Right lung (tissue), 5 donors: ENCODE results near the gene TEX28. TPM values are rescaled to one million over a fixed set of nuclear protein-coding genes. Genes with fewer than 3 reads are reported as not detected.
"Not testable (repeated sequence)": the region's sequence is repeated elsewhere in the genome, so short reads cannot be mapped to it uniquely, and the experiment has no call there.

ENCODE experiments used
- DNase-seq, 2 donors: peaks; one replicate each; pipeline ENCODE4 v3.0.0-alpha.2; 2013
- polyA plus RNA-seq, 5 donors: library from polyadenylated mRNA; unstranded; fragments of 120-200 nt; gene quantifications; one replicate each; pipeline versions ENCODE4 v1.2.1 to v1.2.3, GENCODE V29; 2013; ENCODE audit warnings: inconsistent platforms in 1 of 5, low replicate concordance in 1 of 5; ENCODE audit not compliant: insufficient read length in 5 of 5, insufficient read depth in 1 of 5

TEX28 gene
- polyA plus RNA-seq, 5 donors, result not detected

- DNase-seq, result not testable (repeated sequence)
These were observed 47.4 kb downstream of the TEX28 start for GRCh38 chrX:154247377-154248045.

- not testable (repeated sequence) for DNase-seq
These were observed 54.9 kb downstream of the TEX28 start for GRCh38 chrX:154239982-154240503.

GRCh38 chrX:154238939-154239559 is 55.9 kb downstream of the TEX28 start:
- DNase-seq, result not testable (repeated sequence)

GRCh38 chrX:154233620-154234019 is 61.3 kb downstream of the TEX28 start:
- not testable (repeated sequence) for DNase-seq

GRCh38 chrX:154231443-154231842 is 63.5 kb downstream of the TEX28 start:
- not testable (repeated sequence) for DNase-seq

GRCh38 chrX:154226706-154227105 is 68.2 kb downstream of the TEX28 start:
- DNase-seq, result not testable (repeated sequence)

- not testable (repeated sequence) for DNase-seq
These were observed 69.6 kb downstream of the TEX28 start for GRCh38 chrX:154225292-154225691.

Other genes starting within 250 kb of the TEX28 start
- 10 to 100 TPM; 24.2 to 32.5 (median 32.3) TPM for gene MECP2, start 197.4 kb downstream of the TEX28 start, polyA plus RNA-seq
- not detected for gene OPN1LW, start 150.9 kb downstream of the TEX28 start, polyA plus RNA-seq
- gene OPN1MW, start 112.5 kb downstream of the TEX28 start, polyA plus RNA-seq, result not detected
- not detected for gene OPN1MW2, start 75.4 kb downstream of the TEX28 start, polyA plus RNA-seq
- gene OPN1MW3, start 37.5 kb downstream of the TEX28 start, polyA plus RNA-seq, result not detected
- gene TKTL1, start 671 bp upstream of the TEX28 start, polyA plus RNA-seq, result under 1 TPM; 0.28 to 0.37 (median 0.30) TPM
- 100 to 1,000 TPM; 349 to 757 (median 422) TPM for gene FLNA, start 79.5 kb upstream of the TEX28 start, polyA plus RNA-seq
- 10 to 100 TPM; 52.8 to 84.2 (median 63.9) TPM for gene EMD, start 84.2 kb upstream of the TEX28 start, polyA plus RNA-seq
- 1,000 to 10,000 TPM; 4,389 to 5,989 (median 4,777) TPM for gene RPL10, start 103.3 kb upstream of the TEX28 start, polyA plus RNA-seq
- gene DNASE1L1, start 114.1 kb upstream of the TEX28 start, polyA plus RNA-seq, result 10 to 100 TPM in 4 of 5 donors, 1 to 10 TPM in 1; 9.3 to 12.4 (median 10.5) TPM
- gene TAFAZZIN, start 116.4 kb upstream of the TEX28 start, polyA plus RNA-seq, result 10 to 100 TPM; 31.1 to 44.8 (median 37.6) TPM
- 100 to 1,000 TPM in 2 of 5 donors, 10 to 100 TPM in 3; 79.5 to 109 (median 96.3) TPM for gene ATP6AP1, start 133.6 kb upstream of the TEX28 start, polyA plus RNA-seq
- gene GDI1, start 142.0 kb upstream of the TEX28 start, polyA plus RNA-seq, result 100 to 1,000 TPM; 108 to 164 (median 142) TPM
- 10 to 100 TPM; 37.0 to 58.6 (median 48.1) TPM for gene FAM50A, start 149.0 kb upstream of the TEX28 start, polyA plus RNA-seq
- gene PLXNA3, start 163.2 kb upstream of the TEX28 start, polyA plus RNA-seq, result 10 to 100 TPM; 54.4 to 79.2 (median 63.2) TPM
- 10 to 100 TPM; 12.4 to 33.4 (median 17.1) TPM for gene LAGE3, start 184.2 kb upstream of the TEX28 start, polyA plus RNA-seq
- gene UBL4A, start 191.5 kb upstream of the TEX28 start, polyA plus RNA-seq, result 10 to 100 TPM; 22.6 to 38.0 (median 28.8) TPM
- 10 to 100 TPM; 13.6 to 24.7 (median 16.8) TPM for gene SLC10A3, start 195.5 kb upstream of the TEX28 start, polyA plus RNA-seq
- 10 to 100 TPM; 24.9 to 49.3 (median 35.7) TPM for gene FAM3A, start 221.1 kb upstream of the TEX28 start, polyA plus RNA-seq